ENCODE measurements around the gene ZNF311. TPM values are rescaled to one million over a fixed set of nuclear protein-coding genes. Genes with fewer than 3 reads are reported as not detected.

ZNF311 gene
- total RNA-seq, 1 donor from 2014 or later, result 6.1 TPM

Small RNAs within 50 kb of the gene (small RNA-seq; reads per million reads assigned to genes)
- gene RN7SL471P (ENCODE audit: low replicate concordance), result not detected

Other genes starting within 250 kb of the ZNF311 start
- 53.4 TPM for gene TRIM27, start 81.3 kb downstream of the ZNF311 start, total RNA-seq
- not detected for gene OR2W1, start 39.9 kb upstream of the ZNF311 start, total RNA-seq
- not detected for gene OR2B3, start 82.0 kb upstream of the ZNF311 start, total RNA-seq
- gene OR2J1, start 94.2 kb upstream of the ZNF311 start, total RNA-seq, result under 0.01 TPM
- not detected for gene OR2J3, start 102.7 kb upstream of the ZNF311 start, total RNA-seq
- not detected for gene OR2J2, start 165.6 kb upstream of the ZNF311 start, total RNA-seq

All from temporal lobe (tissue), 2 donors.